NB4 (cell line): ENCODE results near the gene OLFM1.

Source experiments
- DNase-seq: peaks from one replicate; pipeline ENCODE4 v3.0.0; 2010; ENCODE audit warnings: low read depth
- H3K4me3 ChIP-seq: one replicate; pipeline ENCODE4 v1.5.1; 2011; ENCODE audit warnings: mild to moderate bottlenecking, low read depth, low read length, moderate library complexity
- CTCF ChIP-seq: IDR thresholded peaks from one replicate; pipeline ENCODE4 v1.5.1; 2012; ENCODE audit warnings: low read depth, low read length
- MAX ChIP-seq: IDR thresholded peaks from 2 replicates; pipeline ENCODE4 v1.6.1; 2011; ENCODE audit warnings: low read depth, low read length
- MYC ChIP-seq: IDR thresholded peaks from 2 replicates; pipeline ENCODE4 v1.6.1; 2011; ENCODE audit warnings: low read depth, low read length
- POLR2A ChIP-seq: IDR thresholded peaks from 2 replicates; pipeline ENCODE4 v1.6.1; 2011; ENCODE audit warnings: mild to moderate bottlenecking; ENCODE audit not compliant: insufficient read length; ENCODE audit errors: extremely low read depth

Gene OLFM1

GRCh38 chr9:135088979-135089847, 1.7 kb downstream of the OLFM1 start:
- DNase-seq = no peak
- TF ChIP-seq MAX (no peak), CTCF (no peak), MYC (no peak), POLR2A (no peak)
- no peak overlapping the region for H3K4me3 ChIP-seq

DNA sequence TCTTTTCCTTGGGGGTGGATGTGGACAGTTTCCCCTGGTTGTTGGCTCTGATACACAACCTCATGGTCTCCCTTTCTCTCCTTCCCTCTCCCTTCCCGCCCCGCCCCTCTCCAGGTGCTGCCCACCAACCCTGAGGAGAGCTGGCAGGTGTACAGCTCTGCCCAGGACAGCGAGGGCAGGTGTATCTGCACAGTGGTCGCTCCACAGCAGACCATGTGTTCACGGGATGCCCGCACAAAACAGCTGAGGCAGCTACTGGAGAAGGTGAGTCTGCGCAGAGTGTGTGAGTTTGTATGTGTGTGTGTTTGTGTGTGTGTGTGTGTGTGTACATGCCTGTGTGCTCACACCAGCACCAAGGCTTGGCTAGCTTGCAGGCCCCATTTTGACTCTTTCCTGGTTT, 2.6 kb downstream of the OLFM1 start:
- TF ChIP-seq MYC (no peak), MAX (no peak), CTCF (no peak), POLR2A (no peak)
- DNase-seq = no peak
- H3K4me3 ChIP-seq = no peak overlapping the region

DNA sequence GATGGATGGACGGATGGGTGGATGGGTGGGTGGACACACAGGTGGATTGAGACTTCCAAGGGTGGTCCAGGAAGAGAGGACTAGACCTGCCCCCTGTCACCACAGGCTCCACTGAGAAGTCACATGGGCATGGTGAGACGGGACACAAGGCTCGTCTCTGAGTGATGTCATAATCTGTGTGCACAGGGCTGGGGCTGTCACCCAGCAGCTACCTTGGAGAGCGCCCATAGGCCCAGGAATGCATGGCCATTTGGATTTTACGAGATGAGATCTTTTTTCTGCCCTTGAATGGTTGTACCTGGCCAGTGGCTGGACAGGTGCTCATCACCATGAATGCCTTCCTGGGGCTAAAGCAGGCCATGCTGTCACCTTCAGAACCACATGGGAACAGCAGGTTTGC, 3.1 kb downstream of the OLFM1 start:
- peak; percentile 36 for DNase-seq
- TF ChIP-seq MYC (no peak), MAX (peak; percentile 19; the same call in 1 of the 2 replicates), CTCF (no peak), POLR2A (no peak)
- no peak overlapping the region for H3K4me3 ChIP-seq

- TF ChIP-seq MYC (no peak), MAX (no peak), CTCF (no peak), POLR2A (no peak)
- no peak overlapping the region for H3K4me3 ChIP-seq
- no peak for DNase-seq
Measured at GRCh38 chr9:135091545-135091944, 4.1 kb downstream of the OLFM1 start.

- DNase-seq = no peak
- TF ChIP-seq MYC (no peak), MAX (no peak), CTCF (no peak), POLR2A (no peak)
- no peak overlapping the region for H3K4me3 ChIP-seq
Measured at GRCh38 chr9:135093111-135093510, 5.6 kb downstream of the OLFM1 start.
